SK-N-SH (cell line): ENCODE data around the gene GRIK3. TPM values are rescaled to one million over a fixed set of nuclear protein-coding genes. Genes with fewer than 3 reads are reported as not detected.
"Not testable (repeated sequence)": the region's sequence is repeated elsewhere in the genome, so short reads cannot be mapped to it uniquely, and the experiment has no call there.

Experiments
- CTCF ChIA-PET: fragments of 300-600, 350-600 bp; formaldehyde crosslinking; extraction: SDS; loops from one replicate; lab custom pipeline; 2021; lab: Yijun Ruan, JAX
- POLR2A ChIA-PET: fragments of 350-600 bp; sonication (Branson Sonifier 250); formaldehyde crosslinking; extraction: SDS; loops from one replicate; lab custom pipeline; 2020; ENCODE audit warnings: antibody characterized with exemption, inconsistent platforms; lab: Yijun Ruan, JAX
- DNase-seq: peaks from one replicate; pipeline ENCODE4 v3.0.0; 2012
- H2AFZ ChIP-seq: fragments of 200-600 bp; sonication (generic); 2 replicates; pipeline ENCODE4 v1.8.1; 2016; ENCODE audit warnings: antibody characterized with exemption, mild to moderate bottlenecking, low read depth
- H3F3A ChIP-seq: fragments of 200-600 bp; sonication (generic); replicated peaks from 2 replicates; pipeline ENCODE3; 2016; ENCODE audit warnings: antibody characterized with exemption, mild to moderate bottlenecking; ENCODE audit not compliant: insufficient read depth
- H3K27ac ChIP-seq, 2 experiments: fragments of 200-500 bp in 1 of 2; fragments of 200-600 bp in 1 of 2; sonication (Bioruptor generic) in 1 of 2; sonication (generic), shearing (Covaris generic) in 1 of 2; 2 replicates each; pipeline versions ENCODE4 v1.5.1 to v1.6.1; 2014 to 2016; ENCODE audit warnings: low read depth in 2 of 2, inconsistent platforms in 1 of 2, low read length in 1 of 2, mild to moderate bottlenecking in 1 of 2, mixed read lengths in 1 of 2
- H3K27me3 ChIP-seq: fragments of 200-600 bp; sonication (generic), shearing (Covaris generic); 2 replicates; pipeline ENCODE4 v1.6.1; 2016; ENCODE audit warnings: mixed run types; ENCODE audit not compliant: insufficient read depth
- H3K36me3 ChIP-seq, 2 experiments: fragments of 200-500 bp in 1 of 2; fragments of 200-600 bp in 1 of 2; sonication (Bioruptor generic) in 1 of 2; sonication (generic) in 1 of 2; replicated peaks in 1 of 2; 2 replicates each; pipeline versions ENCODE3 to v1.5.1; 2014 to 2016; ENCODE audit warnings: low read length in 1 of 2, mild to moderate bottlenecking in 1 of 2; ENCODE audit not compliant: insufficient read depth in 2 of 2, control insufficient read depth in 1 of 2
- H3K4me1 ChIP-seq, 2 experiments: fragments of 200-500 bp in 1 of 2; fragments of 200-600 bp in 1 of 2; sonication (Bioruptor generic) in 1 of 2; sonication (generic), shearing (Covaris generic) in 1 of 2; 2 replicates each; pipeline versions ENCODE4 v1.5.1 to v1.6.1; 2014 to 2016; ENCODE audit warnings: low read depth in 1 of 2, low read length in 1 of 2, mixed run types in 1 of 2; ENCODE audit not compliant: insufficient read depth in 2 of 2, control insufficient read depth in 1 of 2
- H3K4me2 ChIP-seq: fragments of 200-600 bp; sonication (generic), shearing (Covaris generic); 2 replicates; pipeline ENCODE4 v1.6.1; 2017; ENCODE audit warnings: mixed run types
- H3K4me3 ChIP-seq, 2 experiments: fragments of 200-500 bp in 1 of 2; fragments of 200-600 bp in 1 of 2; sonication (Bioruptor generic) in 1 of 2; sonication (generic), shearing (Covaris generic) in 1 of 2; 2 replicates each; pipeline versions ENCODE4 v1.5.1 to v1.8.1; 2014 to 2016; ENCODE audit warnings: low read depth in 2 of 2, inconsistent platforms in 1 of 2, low read length in 1 of 2, mild to moderate bottlenecking in 1 of 2, mixed read lengths in 1 of 2, moderate library complexity in 1 of 2
- H3K79me2 ChIP-seq: fragments of 200-600 bp; sonication (generic); 2 replicates; pipeline ENCODE4 v1.8.1; 2017; ENCODE audit warnings: mild to moderate bottlenecking; ENCODE audit not compliant: insufficient read depth
- H3K9ac ChIP-seq: fragments of 200-600 bp; sonication (generic); 2 replicates; pipeline ENCODE4 v1.6.1; 2017; ENCODE audit warnings: mixed run types
- H3K9me2 ChIP-seq: fragments of 200-600 bp; sonication (generic); 2 replicates; pipeline ENCODE4 v1.6.1; 2017; ENCODE audit warnings: mixed run types
- H3K9me3 ChIP-seq: fragments of 200-600 bp; sonication (generic); 2 replicates; pipeline ENCODE4 v1.6.1; 2017; ENCODE audit warnings: mixed run types, mild to moderate bottlenecking, moderate library complexity
- H4K20me1 ChIP-seq: fragments of 200-600 bp; sonication (generic); 2 replicates; pipeline ENCODE4 v1.6.1; 2017; ENCODE audit warnings: mild to moderate bottlenecking, mixed run types; ENCODE audit not compliant: insufficient read depth
- EP300 ChIP-seq, 2 experiments: IDR thresholded peaks; 2 replicates each; pipeline versions ENCODE4 v1.4.0 to v1.6.1; 2012; ENCODE audit warnings: borderline replicate concordance in 1 of 2, low read depth in 1 of 2, low read length in 1 of 2
- EZH2phosphoT487 ChIP-seq: fragments of 200-600 bp; sonication (generic); IDR thresholded peaks from 2 replicates; pipeline ENCODE4 v1.6.1; 2017; ENCODE audit warnings: low read depth, mixed run types, mild to moderate bottlenecking, antibody characterized with exemption, moderate library complexity, borderline replicate concordance
- FOSL2 ChIP-seq: IDR thresholded peaks from 2 replicates; pipeline ENCODE4 v1.4.0; 2012; ENCODE audit warnings: low read depth, mild to moderate bottlenecking, moderate library complexity, borderline replicate concordance
- GATA2 ChIP-seq: sonication (generic); formaldehyde crosslinking; IDR thresholded peaks from 2 replicates; pipeline ENCODE4 v1.5.0; 2020; ENCODE audit warnings: mild to moderate bottlenecking, missing genetic modification reagents
- JUND ChIP-seq: IDR thresholded peaks from 2 replicates; pipeline ENCODE4 v1.4.0; 2012
- RAD21 ChIP-seq: IDR thresholded peaks from 2 replicates; pipeline ENCODE4 v1.6.1; 2012; ENCODE audit warnings: mild to moderate bottlenecking, low read length
- RCOR1 ChIP-seq: fragments of 150-350 bp; IDR thresholded peaks from 2 replicates; pipeline ENCODE4 v1.6.1; 2017; ENCODE audit warnings: antibody characterized with exemption, low read length
- RXRA ChIP-seq: IDR thresholded peaks from 2 replicates; pipeline ENCODE4 v1.4.0; 2012; ENCODE audit warnings: low read depth, mild to moderate bottlenecking, borderline replicate concordance
- SIN3A ChIP-seq: IDR thresholded peaks from 2 replicates; pipeline ENCODE4 v1.6.1; 2012; ENCODE audit warnings: low read depth, mild to moderate bottlenecking, low read length, moderate library complexity, borderline replicate concordance
- TAF1 ChIP-seq: IDR thresholded peaks from 2 replicates; pipeline ENCODE4 v1.6.1; 2012; ENCODE audit warnings: low read depth, mild to moderate bottlenecking, low read length, moderate library complexity, borderline replicate concordance
- TCF12 ChIP-seq: IDR thresholded peaks from 2 replicates; pipeline ENCODE4 v1.4.0; 2012
- YY1 ChIP-seq: IDR thresholded peaks from 2 replicates; pipeline ENCODE4 v1.4.0; 2012; ENCODE audit warnings: low read depth, mild to moderate bottlenecking
- WGBS: methylation state at CpG from one replicate; pipeline ENCODE4 v1.1.6; 2017; ENCODE audit warnings: low lambda C conversion rate; 5-methylcytosine and 5-hydroxymethylcytosine counted together
- polyA plus RNA-seq, 3 experiments: library from polyadenylated mRNA; depleted of rRNA; stranded (reverse); fragments of >200 nt; gene quantifications; 2 replicates each; pipeline ENCODE4 v1.2.3, GENCODE V29; 2012
- TF ChIP-seq, protein P1 (sequence below): IDR thresholded peaks from 2 replicates; pipeline ENCODE4 v1.4.0; 2012; ENCODE audit warnings: low read depth, borderline replicate concordance
- TF ChIP-seq, protein P2 (sequence below): fragments of 150-350 bp; IDR thresholded peaks from 2 replicates; pipeline ENCODE4 v1.6.1; 2016; ENCODE audit warnings: mild to moderate bottlenecking, low read depth, low read length

GRIK3 gene
- polyA plus RNA-seq, 1 of the 3 experiments (the other 2 are of a cell fraction), result not detected

DNA sequence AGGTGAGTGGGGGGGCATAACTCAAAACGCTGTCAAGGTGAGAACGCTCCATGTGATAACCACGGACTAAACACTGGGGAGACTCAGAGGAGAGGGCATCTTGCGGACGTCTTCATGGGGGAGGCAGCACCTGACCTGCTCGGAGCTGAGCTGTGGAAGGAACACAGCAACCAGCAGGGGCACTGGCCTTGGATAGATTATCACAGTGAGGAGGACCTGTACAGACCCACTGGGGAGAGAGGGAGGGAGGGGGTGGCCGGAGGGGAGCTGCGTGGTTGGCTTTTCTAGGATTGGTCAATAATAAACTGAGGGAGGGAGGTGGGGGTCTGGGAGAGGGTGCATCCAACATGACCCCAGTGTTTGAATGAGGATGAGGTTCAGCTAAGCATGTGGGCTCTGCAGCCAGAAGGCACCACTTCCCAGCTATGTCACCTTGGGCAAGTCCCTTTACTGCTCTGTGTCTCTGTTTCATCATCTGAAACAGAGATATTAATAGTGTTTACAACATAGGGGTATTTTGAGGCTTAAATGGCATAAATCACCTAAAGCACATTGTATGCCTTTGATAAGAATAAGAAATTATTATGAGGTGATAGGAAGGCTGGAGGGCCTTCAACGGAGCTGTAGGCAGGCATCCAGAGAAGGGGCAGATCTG lies 123.3 kb downstream of the GRIK3 start:
- H3K27me3 ChIP-seq, result no peaks in the 10 kb centered on the region
- TF ChIP-seq FOSL2, result no peak
- no peak for TF ChIP-seq YY1
- TF ChIP-seq TCF12, result no peak
- no peak for TF ChIP-seq SIN3A
- TF ChIP-seq EZH2phosphoT487, result no peak
- TF ChIP-seq TAF1, result no peak
- TF ChIP-seq, protein P1, sequence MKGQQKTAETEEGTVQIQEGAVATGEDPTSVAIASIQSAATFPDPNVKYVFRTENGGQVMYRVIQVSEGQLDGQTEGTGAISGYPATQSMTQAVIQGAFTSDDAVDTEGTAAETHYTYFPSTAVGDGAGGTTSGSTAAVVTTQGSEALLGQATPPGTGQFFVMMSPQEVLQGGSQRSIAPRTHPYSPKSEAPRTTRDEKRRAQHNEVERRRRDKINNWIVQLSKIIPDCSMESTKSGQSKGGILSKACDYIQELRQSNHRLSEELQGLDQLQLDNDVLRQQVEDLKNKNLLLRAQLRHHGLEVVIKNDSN, result no peak
- TF ChIP-seq JUND, result no peak
- TF ChIP-seq RAD21, result no peak
- TF ChIP-seq, protein P2, sequence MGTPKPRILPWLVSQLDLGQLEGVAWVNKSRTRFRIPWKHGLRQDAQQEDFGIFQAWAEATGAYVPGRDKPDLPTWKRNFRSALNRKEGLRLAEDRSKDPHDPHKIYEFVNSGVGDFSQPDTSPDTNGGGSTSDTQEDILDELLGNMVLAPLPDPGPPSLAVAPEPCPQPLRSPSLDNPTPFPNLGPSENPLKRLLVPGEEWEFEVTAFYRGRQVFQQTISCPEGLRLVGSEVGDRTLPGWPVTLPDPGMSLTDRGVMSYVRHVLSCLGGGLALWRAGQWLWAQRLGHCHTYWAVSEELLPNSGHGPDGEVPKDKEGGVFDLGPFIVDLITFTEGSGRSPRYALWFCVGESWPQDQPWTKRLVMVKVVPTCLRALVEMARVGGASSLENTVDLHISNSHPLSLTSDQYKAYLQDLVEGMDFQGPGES, result no peak
- no peaks in the 10 kb centered on the region for H4K20me1 ChIP-seq
- H3K36me3 ChIP-seq, result no peaks in the 10 kb centered on the region
- CTCF ChIA-PET, result interaction anchor here (1.4 kb wide), 1 partner anchor 200 kb away, joined by 4 read pairs; no protein-coding TSS in a partner anchor
- WGBS, result 33% methylated on average over 9 of the region's 9 CpGs
- no peak overlapping the region for H3K4me3 ChIP-seq
- no peak overlapping the region for H2AFZ ChIP-seq
- no peak overlapping the region for H3K9ac ChIP-seq
- no peak for DNase-seq
- H3K4me1 ChIP-seq, result no peaks in the 10 kb centered on the region; a peak in 1 of 4 replicates
- H3K27ac ChIP-seq, result no peak overlapping the region
- H3K79me2 ChIP-seq, result no peaks in the 10 kb centered on the region
- H3K9me2 ChIP-seq, result no peaks in the 10 kb centered on the region
- H3K4me2 ChIP-seq, result no peak overlapping the region
- H3K9me3 ChIP-seq, result no peaks in the 10 kb centered on the region
- H3F3A ChIP-seq, result no peaks in the 10 kb centered on the region
- POLR2A ChIA-PET, result no interaction called here

DNA sequence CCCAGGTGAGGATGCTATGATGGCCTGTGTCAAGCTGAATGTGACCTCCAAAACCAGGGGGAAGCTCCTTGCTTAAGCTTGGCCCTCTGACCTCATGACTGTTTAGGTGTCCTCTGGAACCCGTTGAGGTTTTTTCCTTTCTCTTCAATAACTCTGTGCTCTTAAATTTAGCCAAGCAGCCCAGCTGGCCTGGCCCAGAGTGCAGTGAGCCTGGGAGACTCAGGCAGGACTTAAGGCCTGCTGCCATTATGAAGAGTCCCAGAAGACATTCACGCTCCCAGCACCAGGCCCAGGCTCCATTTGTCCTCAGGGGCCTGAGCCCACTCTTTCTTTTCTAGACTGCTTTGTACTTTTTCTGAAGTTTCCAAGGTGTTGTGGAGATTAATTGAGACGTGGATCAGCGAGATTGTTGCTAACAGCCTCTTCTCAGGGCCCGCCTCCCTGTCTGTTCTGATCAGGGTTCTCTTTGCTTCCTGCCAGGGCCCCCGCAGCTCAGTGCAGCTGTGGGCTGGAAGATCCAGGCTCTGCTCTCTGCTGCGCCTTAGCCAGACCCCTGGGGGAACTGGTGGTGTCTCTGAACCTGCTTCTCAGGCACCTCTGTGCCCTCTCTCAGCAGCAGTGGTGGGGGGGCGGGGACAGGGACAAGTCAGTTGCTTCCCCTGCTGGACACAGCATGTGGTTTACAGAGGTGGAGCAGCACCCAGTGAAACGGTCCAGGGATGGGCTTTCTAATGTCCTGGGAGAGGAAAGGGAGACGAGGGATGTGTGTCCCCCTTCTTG lies 124.2 kb downstream of the GRIK3 start:
- no peak overlapping the region for H2AFZ ChIP-seq
- H3K27ac ChIP-seq, result no peak overlapping the region
- 28% methylated on average over 8 of the region's 10 CpGs for WGBS
- ChIA-PET POLR2A (no interaction called here), CTCF (interaction anchor here (0.7 to 1.5 kb wide), 3 partner anchors 18 to 199 kb away, joined by 3 to 4 read pairs (median 4); no protein-coding TSS in a partner anchor)
- H3K4me1 ChIP-seq, result no peaks in the 10 kb centered on the region; a peak in 1 of 4 replicates
- no peak overlapping the region for H3K4me3 ChIP-seq
- no peaks in the 10 kb centered on the region for H3F3A ChIP-seq
- H3K9me3 ChIP-seq, result no peaks in the 10 kb centered on the region
- H3K79me2 ChIP-seq, result no peaks in the 10 kb centered on the region
- H4K20me1 ChIP-seq, result no peaks in the 10 kb centered on the region
- TF ChIP-seq RXRA (no peak), GATA2 (CRISPR knock-in tag) (no peak), FOSL2 (no peak), RCOR1 (no peak), TCF12 (no peak), EP300 (IDR thresholded peaks at IDR 0.05; ENCODE audit: borderline replicate concordance in 1 of 2, low read depth in 1 of 2, low read length in 1 of 2) (no peak), RAD21 (no peak)
- TF ChIP-seq, protein P2, result no peak
- no peaks in the 10 kb centered on the region for H3K9me2 ChIP-seq
- no peaks in the 10 kb centered on the region for H3K27me3 ChIP-seq
- peak; percentile 33 for DNase-seq
- H3K9ac ChIP-seq, result no peak overlapping the region
- H3K4me2 ChIP-seq, result no peak overlapping the region
- H3K36me3 ChIP-seq, result no peaks in the 10 kb centered on the region

- H3K36me3 ChIP-seq, H3K4me1 ChIP-seq, H3K9ac ChIP-seq, H3K4me2 ChIP-seq, H3K9me2 ChIP-seq, H2AFZ ChIP-seq, H3K4me3 ChIP-seq, DNase-seq, H3K79me2 ChIP-seq, H4K20me1 ChIP-seq, POLR2A ChIA-PET, H3K9me3 ChIP-seq, H3K27ac ChIP-seq, H3K27me3 ChIP-seq, H3F3A ChIP-seq: not testable (repeated sequence)
- CTCF ChIA-PET, result interaction anchor here (1.5 kb wide), 1 partner anchor 39 kb away, joined by 4 read pairs; no protein-coding TSS in a partner anchor
- WGBS, result 20% methylated on average over 10 of the region's 10 CpGs
Measured at GRCh38 chr1:36909359-36909758, 125.0 kb downstream of the GRIK3 start.
